K562 (cell line): ENCODE measurements around the gene CDK9. TPM values are rescaled to one million over a fixed set of nuclear protein-coding genes. Genes with fewer than 3 reads are reported as not detected.
A peak's percentile ranks its signal among the peaks of the same experiment; 100 is the strongest.

Source experiments
- ATAC-seq: fragments of 200-7000 bp; cut with Tn5 transposase; 3 replicates; pipeline ENCODE4 v1.9.1; 2020; ENCODE audit warnings: moderate library complexity
- BruUV-seq: library from RNA; stranded (reverse); fragments of 400-500 nt; replicated peaks from 2 replicates; lab custom pipeline; 2021; lab: Mats Ljungman, UMichigan
- CTCF ChIA-PET: fragments of 300-600 bp; formaldehyde crosslinking; extraction: SDS; loops from one replicate; lab custom pipeline; 2021; ENCODE audit warnings: low intra/inter-chr PET ratio; lab: Yijun Ruan, JAX
- POLR2A ChIA-PET: fragments of 300-600, 350-650 bp; sonication (Branson Sonifier 250); formaldehyde crosslinking; extraction: SDS; loops from one replicate; lab custom pipeline; 2021; ENCODE audit warnings: antibody characterized with exemption, inconsistent platforms; lab: Yijun Ruan, JAX
- DNase-seq, 4 experiments: peaks; one replicate each; pipeline versions ENCODE4 v3.0.0 to v3.0.0-alpha.2; 2011 to 2018; ENCODE audit warnings: low spot score in 3 of 4, mixed read lengths in 3 of 4; ENCODE audit errors: extremely low read depth in 1 of 4
- FAIRE-seq: peaks from 2 replicates; lab custom pipeline; 2011; peaks lifted over from hg19 to GRCh38; lab: Jason Lieb, UNC
- H2AFZ ChIP-seq: 2 replicates; pipeline ENCODE4 v1.6.0; 2011; ENCODE audit warnings: low read depth, low read length, control low read depth, inconsistent platforms
- H3K27ac ChIP-seq: fragments of 200-600 bp; 3 replicates; pipeline ENCODE4 v1.8.0; 2011; ENCODE audit warnings: low read depth, mild to moderate bottlenecking, control low read depth, inconsistent platforms, low read length, moderate library complexity, mixed read lengths; ENCODE audit errors: extremely low read depth
- H3K27me3 ChIP-seq, 2 experiments: fragments of 300-600 bp in 1 of 2; 2 replicates in 1 of 2; 3 replicates in 1 of 2; pipeline versions ENCODE4 v1.6.0 to v1.8.0; 2011; ENCODE audit warnings: inconsistent platforms in 2 of 2, low read length in 2 of 2, mild to moderate bottlenecking in 1 of 2, mixed read lengths in 1 of 2, moderate library complexity in 1 of 2; ENCODE audit not compliant: control insufficient read depth in 2 of 2, insufficient read depth in 2 of 2
- H3K36me3 ChIP-seq: fragments of 300-600 bp; 3 replicates; pipeline ENCODE4 v1.8.0; 2011; ENCODE audit warnings: mild to moderate bottlenecking, low read length, inconsistent platforms; ENCODE audit not compliant: control insufficient read depth, insufficient read depth
- H3K4me1 ChIP-seq, 2 experiments: fragments of 200-600 bp in 1 of 2; replicated peaks in 1 of 2; 2 replicates in 1 of 2; 3 replicates in 1 of 2; pipeline versions ENCODE4 v1.5.1 to v1.8.0; 2011; ENCODE audit warnings: inconsistent platforms in 2 of 2, low read length in 2 of 2, mild to moderate bottlenecking in 1 of 2, mixed read lengths in 1 of 2, moderate library complexity in 1 of 2; ENCODE audit not compliant: control insufficient read depth in 2 of 2, insufficient read depth in 2 of 2
- H3K4me2 ChIP-seq: 2 replicates; pipeline ENCODE4 v1.6.1; 2011; ENCODE audit warnings: low read length, control low read depth, inconsistent platforms, mixed read lengths; ENCODE audit not compliant: insufficient read depth
- H3K4me3 ChIP-seq: fragments of 200-600 bp; sonication (generic), shearing (Covaris generic); 2 replicates; pipeline ENCODE4 v1.5.1; 2016; ENCODE audit warnings: control low read depth, inconsistent platforms
- H3K79me2 ChIP-seq: fragments of 200-600 bp; 3 replicates; pipeline ENCODE4 v1.8.0; 2011; ENCODE audit warnings: low read length, inconsistent platforms; ENCODE audit not compliant: control insufficient read depth, insufficient read depth
- H3K9ac ChIP-seq, 2 experiments: 2 replicates each; pipeline versions ENCODE4 v1.6.0 to v1.6.1; 2011; ENCODE audit warnings: low read depth in 2 of 2, low read length in 2 of 2, control low read depth in 1 of 2, inconsistent platforms in 1 of 2, mild to moderate bottlenecking in 1 of 2, mixed read lengths in 1 of 2; ENCODE audit not compliant: insufficient read depth in 1 of 2
- H3K9me1 ChIP-seq: one replicate; pipeline ENCODE4 v1.6.0; 2011; ENCODE audit warnings: inconsistent platforms, mild to moderate bottlenecking, low read length, moderate library complexity; ENCODE audit not compliant: control insufficient read depth, insufficient read depth
- H3K9me3 ChIP-seq: replicated peaks from 2 replicates; pipeline ENCODE4 v1.5.1; 2011; ENCODE audit warnings: low read depth, low read length, inconsistent platforms; ENCODE audit not compliant: control insufficient read depth, insufficient read depth
- H4K20me1 ChIP-seq: replicated peaks from 2 replicates; pipeline ENCODE4 v1.6.1; 2011; ENCODE audit warnings: low read length, inconsistent platforms, mixed read lengths; ENCODE audit not compliant: control insufficient read depth, insufficient read depth
- ARID1B ChIP-seq: fragments of 450-650 bp; IDR thresholded peaks from 2 replicates; pipeline ENCODE4 v1.6.1; 2016; ENCODE audit warnings: antibody characterized with exemption, mild to moderate bottlenecking, inconsistent platforms
- BACH1 ChIP-seq: fragments of 200-800 bp; sonication (Bioruptor generic); IDR thresholded peaks from 2 replicates; pipeline ENCODE4 v1.6.1; 2016; ENCODE audit warnings: missing genetic modification characterization, missing compliant biosample characterization
- CEBPB ChIP-seq: fragments of 450-650 bp; IDR thresholded peaks from 2 replicates; pipeline ENCODE4 v1.6.1; 2016; ENCODE audit warnings: missing genetic modification characterization, missing compliant biosample characterization
- POLR2G ChIP-seq: fragments of 200-400 bp; formaldehyde crosslinking; IDR thresholded peaks from 2 replicates; pipeline ENCODE4 v1.6.1; 2017; ENCODE audit warnings: low read depth, mild to moderate bottlenecking, antibody characterized with exemption, low read length, moderate library complexity
- RBFOX2 ChIP-seq: fragments of 200-400 bp; formaldehyde crosslinking; IDR thresholded peaks from 2 replicates; pipeline ENCODE4 v1.6.1; 2017; ENCODE audit warnings: low read depth, mild to moderate bottlenecking, low read length, moderate library complexity
- SMARCA4 ChIP-seq: fragments of 450-650 bp; IDR thresholded peaks from 2 replicates; pipeline ENCODE4 v1.6.1; 2016
- TRIM24 ChIP-seq, 2 experiments: fragments of 450-650 bp; IDR thresholded peaks; 2 replicates each; pipeline ENCODE4 v1.6.1; 2016
- XRCC3 ChIP-seq: fragments of 450-650 bp; IDR thresholded peaks from 2 replicates; pipeline ENCODE4 v1.6.1; 2017; ENCODE audit warnings: mild to moderate bottlenecking, moderate library complexity
- ZKSCAN1 ChIP-seq: fragments of 150-350 bp; IDR thresholded peaks from 2 replicates; pipeline ENCODE4 v1.6.1; 2016; ENCODE audit warnings: low read depth, low read length
- ZNF224 ChIP-seq: sonication (generic); formaldehyde crosslinking; IDR thresholded peaks from 2 replicates; pipeline ENCODE4 v1.8.0; 2022; ENCODE audit warnings: mild to moderate bottlenecking, missing genetic modification reagents
- WGBS: fragments of 100-300 bp; shearing (Covaris generic); methylation state at CpG from one replicate; pipeline ENCODE4 v1.1.6; 2016; ENCODE audit warnings: low coverage, mixed read lengths; ENCODE audit not compliant: insufficient coverage; ENCODE audit errors: missing lambda C conversion rate; 5-methylcytosine and 5-hydroxymethylcytosine counted together
- in situ Hi-C: fragments of 300-500 bp; cut with MboI; formaldehyde crosslinking; loops from 4 replicates; pipeline ENCODE4 v1.15.0; 2018; ENCODE audit warnings: inconsistent platforms, mixed read lengths
- intact Hi-C: fragments of 100-400 bp; cut with micrococcal nuclease; formaldehyde crosslinking; loops from 2 replicates; pipeline ENCODE4 v1.14.2; 2022
- polyA plus RNA-seq, 8 experiments: library from polyadenylated mRNA; depleted of rRNA in 4 of 8; stranded (reverse) in 5 of 8; unstranded in 3 of 8; fragments of >200 nt; fragmentation: Nextera tagmentation in 2 of 8; fragmentation: Illumina TruSeq in 1 of 8; extraction: Ambion mirVana in 2 of 8; extraction: Trizol in 1 of 8; gene quantifications; 2 replicates each; pipeline versions ENCODE4 v1.2.1 to v1.2.3, GENCODE V29; 2011 to 2014; ENCODE audit warnings: inconsistent platforms in 1 of 8, missing spikeins in 1 of 8
- total RNA-seq, 7 experiments: library from RNA; depleted of rRNA in 6 of 7; stranded (reverse); fragments of >200 nt in 6 of 7; fragmentation: Illumina TruSeq in 2 of 7; extraction: Trizol in 2 of 7; gene quantifications; 2 replicates each; pipeline versions ENCODE4 v1.2.1 to v1.2.3, GENCODE V29; 2011 to 2021; ENCODE audit warnings: low replicate concordance in 1 of 7

Gene CDK9
- total and polyA plus RNA-seq, 9 of the 15 experiments (the other 6 are each of a cell fraction or from before 2014, with no cell fraction given), result 4.2 to 78.6 (median 33.0) TPM

- TF ChIP-seq RBFOX2 (0 out of 2 replicates have a peak, but pooled peaks have one; percentile 29), BACH1 (tag) (peak; percentile 30; the same call in 1 of the 2 replicates), SMARCA4 (peak; percentile 50; the same call in 1 of the 2 replicates), XRCC3 (no peak), POLR2G (0 out of 2 replicates have a peak, but pooled peaks have one; percentile 30), CEBPB (tag) (peak; percentile 87), TRIM24 (IDR thresholded peaks at IDR 0.05) (peak in 1 of 2 experiments; percentile 32; a peak in 1 of 4 replicates), ARID1B (peak; percentile 49; the same call in 1 of the 2 replicates)
Observed at GRCh38 chr9:127758843-127759242, 27.0 kb upstream of the CDK9 start (continued).

DNA sequence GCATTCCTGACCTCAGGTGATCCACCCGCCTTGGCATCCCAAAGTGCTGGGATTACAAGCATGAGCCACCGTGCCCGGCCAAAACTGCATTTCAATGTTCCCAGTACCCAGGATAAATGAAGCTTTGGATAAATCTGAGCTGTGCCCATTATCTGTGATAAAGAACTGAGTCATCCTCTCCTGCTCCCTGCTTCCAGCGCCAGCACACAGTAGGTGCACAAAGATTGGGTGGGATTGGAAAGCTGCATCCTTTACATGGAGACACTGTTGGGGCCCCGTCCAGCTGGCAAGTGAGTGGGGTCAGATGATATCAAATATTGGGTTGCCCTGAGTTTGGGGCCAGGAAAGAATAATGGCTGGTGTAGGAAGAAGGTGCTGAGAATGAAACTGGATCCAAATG, 24.8 kb upstream of the CDK9 start:
- peaks cover 21 to 29% of the 10 kb centered on the region in 2 experiments for H3K4me1 ChIP-seq
- H3K4me3 ChIP-seq, result no peak overlapping the region
- H3K36me3 ChIP-seq, result no peaks in the 10 kb centered on the region
- H3K9me3 ChIP-seq, result no peaks in the 10 kb centered on the region
- ATAC-seq (no peak), FAIRE-seq (no peak)
- no peaks in the 10 kb centered on the region; the same call in 1 of the 2 replicates for H4K20me1 ChIP-seq
- intact Hi-C loops, result no loop called here
- H3K79me2 ChIP-seq, result no peaks in the 10 kb centered on the region
- no TSS peak for BruUV-seq
- no peak overlapping the region for H3K4me2 ChIP-seq
- H3K9ac ChIP-seq, result no peak overlapping the region
- TF ChIP-seq ZKSCAN1 (peak; percentile 89), ZNF224 (CRISPR knock-in tag) (no peak)
- TF ChIP-seq, all 486 proteins: peak for 1
- CTCF ChIA-PET, result no interaction called here
- in situ Hi-C loops, result loop anchor here (25.0 kb wide), 1 partner anchor 601 kb away; the partner anchor contains the start of gene URM1
- H3K9me1 ChIP-seq, result peaks cover 3% of the 10 kb centered on the region
- 6% methylated on average over 5 of the region's 5 CpGs for WGBS
- no peak overlapping the region for H2AFZ ChIP-seq
- no peak for DNase-seq
- H3K27ac ChIP-seq, result no peak overlapping the region
- POLR2A ChIA-PET, result interaction anchor here (0.7 kb wide), 1 partner anchor 48 kb away, joined by 3 read pairs; no protein-coding TSS in a partner anchor
- no peaks in the 10 kb centered on the region; a peak in 1 of 5 replicates for H3K27me3 ChIP-seq
